Measurements from ENCODE around the gene MEGF6. TPM values are rescaled to one million over a fixed set of nuclear protein-coding genes. Genes with fewer than 3 reads are reported as not detected.

Gene MEGF6
- total RNA-seq, 1 donor from 2014 or later, result 209 TPM

DNA sequence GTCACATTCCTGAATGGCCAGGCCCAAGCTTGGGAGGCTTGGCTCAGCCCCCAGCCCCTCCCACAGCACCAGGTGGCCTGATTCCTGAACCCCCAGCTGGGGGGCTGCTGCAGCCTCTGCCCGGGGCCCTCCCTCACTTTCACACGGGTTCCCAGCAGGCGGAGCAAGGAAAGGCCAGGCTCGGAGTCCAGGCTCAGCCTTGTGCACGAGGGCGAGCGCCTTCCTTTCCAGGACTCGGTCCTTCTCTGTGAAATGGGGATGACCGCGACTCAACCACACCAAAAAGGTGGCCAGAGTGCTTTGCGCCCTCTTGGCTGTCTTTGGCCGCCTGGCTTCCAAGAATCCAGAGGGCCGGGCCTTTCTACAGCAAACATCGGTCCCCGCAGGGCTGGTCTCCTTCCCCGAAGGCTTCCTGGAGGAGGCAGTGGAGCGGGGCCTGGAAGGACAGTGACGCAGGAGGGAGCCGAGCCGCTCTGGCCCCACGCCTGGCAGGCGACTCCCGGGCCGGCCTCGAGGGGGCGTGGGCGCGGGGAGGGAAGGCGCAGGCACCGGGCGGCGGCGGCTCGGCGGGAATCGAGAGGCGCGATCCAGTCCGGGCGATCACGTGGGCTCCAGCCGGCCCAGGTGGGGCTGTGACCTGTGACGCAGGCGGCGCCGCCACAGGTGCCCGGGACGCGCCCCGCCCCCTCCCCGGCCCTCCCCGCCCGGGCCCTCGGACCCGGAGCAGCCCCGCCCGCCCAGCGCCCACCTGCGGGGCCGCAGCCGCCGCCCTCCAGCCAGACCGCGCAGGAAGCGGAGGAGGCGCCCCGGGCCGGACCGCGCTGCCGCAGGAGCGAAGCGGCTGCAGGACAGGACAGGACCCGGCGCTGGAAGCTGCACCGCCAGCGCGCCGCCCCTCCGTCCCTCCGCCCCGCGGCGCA is 157.2 kb downstream of the MEGF6 start, which contains the start of gene ARHGEF16:
Gene ARHGEF16 (plus strand): TSS at position 775 of the 920 bp plus-strand sequence. CDS start 8,420 bp downstream, outside the sequence.
- no peak within 1 kb of the TSS for H3K27ac Mint-ChIP-seq
- no peaks in the 10 kb centered on the region for H3K36me3 Mint-ChIP-seq
- TF ChIP-seq, protein P1, sequence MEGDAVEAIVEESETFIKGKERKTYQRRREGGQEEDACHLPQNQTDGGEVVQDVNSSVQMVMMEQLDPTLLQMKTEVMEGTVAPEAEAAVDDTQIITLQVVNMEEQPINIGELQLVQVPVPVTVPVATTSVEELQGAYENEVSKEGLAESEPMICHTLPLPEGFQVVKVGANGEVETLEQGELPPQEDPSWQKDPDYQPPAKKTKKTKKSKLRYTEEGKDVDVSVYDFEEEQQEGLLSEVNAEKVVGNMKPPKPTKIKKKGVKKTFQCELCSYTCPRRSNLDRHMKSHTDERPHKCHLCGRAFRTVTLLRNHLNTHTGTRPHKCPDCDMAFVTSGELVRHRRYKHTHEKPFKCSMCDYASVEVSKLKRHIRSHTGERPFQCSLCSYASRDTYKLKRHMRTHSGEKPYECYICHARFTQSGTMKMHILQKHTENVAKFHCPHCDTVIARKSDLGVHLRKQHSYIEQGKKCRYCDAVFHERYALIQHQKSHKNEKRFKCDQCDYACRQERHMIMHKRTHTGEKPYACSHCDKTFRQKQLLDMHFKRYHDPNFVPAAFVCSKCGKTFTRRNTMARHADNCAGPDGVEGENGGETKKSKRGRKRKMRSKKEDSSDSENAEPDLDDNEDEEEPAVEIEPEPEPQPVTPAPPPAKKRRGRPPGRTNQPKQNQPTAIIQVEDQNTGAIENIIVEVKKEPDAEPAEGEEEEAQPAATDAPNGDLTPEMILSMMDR (IDR thresholded peaks at IDR 0.05; ENCODE audit: unreplicated experiment), result peak; percentile 49
- H3K27me3 Mint-ChIP-seq (ENCODE audit: low read depth), result peaks cover 8% of the 10 kb centered on the region
- H3K4me1 Mint-ChIP-seq, result peaks cover 21% of the 10 kb centered on the region
- peak; percentile 47 to 76 for DNase-seq (ENCODE audit: low spot score in 2 of 2, unreplicated experiment in 2 of 2)
- H3K4me3 Mint-ChIP-seq, result peak within 1 kb of the TSS; percentile 73
- H3K9me3 Mint-ChIP-seq, result no peaks in the 10 kb centered on the region

DNA sequence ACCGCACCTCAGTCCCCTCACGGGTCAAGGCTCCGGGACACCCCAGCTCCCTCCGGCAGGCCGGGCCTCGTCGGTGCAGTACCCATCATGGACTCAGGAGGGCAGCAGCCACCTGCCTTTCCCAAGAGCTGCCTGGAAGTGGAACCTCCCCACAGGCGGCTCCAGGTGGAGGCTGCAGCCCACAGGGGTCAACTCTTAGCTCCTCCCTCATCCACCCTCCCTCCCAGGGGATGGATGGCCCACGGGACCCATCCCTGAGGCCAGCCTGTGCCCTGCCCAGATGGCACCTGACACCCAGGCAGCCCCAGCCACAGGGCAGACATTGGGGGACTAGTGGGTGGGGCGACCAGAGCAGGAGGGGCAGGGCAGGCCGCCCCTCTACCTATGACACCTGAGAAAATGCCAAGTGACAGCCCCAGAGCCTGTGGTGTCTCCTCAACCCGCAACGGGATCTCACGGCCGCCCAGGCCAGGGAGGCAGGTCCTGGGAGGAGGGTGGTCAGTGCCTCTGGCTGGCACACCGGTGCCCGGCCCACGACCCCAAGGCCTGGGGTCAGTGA is 158.0 kb downstream of the MEGF6 start:
- DNase-seq (ENCODE audit: low spot score in 2 of 2, unreplicated experiment in 2 of 2), result peak; percentile 55 to 92
- Mint-ChIP-seq H3K27ac (peak overlapping the region; percentile 82), H3K36me3 (no peaks in the 10 kb centered on the region), H3K4me1 (peaks cover 12% of the 10 kb centered on the region), H3K27me3 (ENCODE audit: low read depth) (peaks cover 13% of the 10 kb centered on the region), H3K4me3 (peak overlapping the region; percentile 66), H3K9me3 (no peaks in the 10 kb centered on the region)
- TF ChIP-seq, protein P1 (IDR thresholded peaks at IDR 0.05; ENCODE audit: unreplicated experiment), result peak; percentile 92

DNA sequence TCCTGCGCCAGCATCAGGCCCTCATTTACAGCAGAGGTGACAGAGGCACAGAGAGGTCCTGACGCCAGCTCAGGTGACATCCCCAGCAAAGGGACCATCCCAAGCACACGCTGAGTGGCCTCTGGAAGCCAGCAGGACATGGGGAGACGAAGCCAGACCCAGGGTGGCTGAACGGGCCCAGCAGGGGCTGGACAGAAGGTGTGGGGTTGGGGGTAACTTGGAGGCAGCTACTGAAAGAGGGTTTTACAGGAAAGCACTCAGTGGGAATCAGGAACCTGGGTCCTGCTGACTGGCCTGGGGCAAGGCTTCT is 158.5 kb downstream of the MEGF6 start:
- H3K27me3 Mint-ChIP-seq (ENCODE audit: low read depth), result peaks cover 17% of the 10 kb centered on the region
- DNase-seq (ENCODE audit: low spot score in 2 of 2, unreplicated experiment in 2 of 2), result no peak
- no peak overlapping the region for H3K27ac Mint-ChIP-seq
- peaks cover 9% of the 10 kb centered on the region for H3K4me1 Mint-ChIP-seq
- TF ChIP-seq, protein P1 (IDR thresholded peaks at IDR 0.05; ENCODE audit: unreplicated experiment), result no peak
- H3K9me3 Mint-ChIP-seq, result peaks cover 4% of the 10 kb centered on the region
- H3K4me3 Mint-ChIP-seq, result no peak overlapping the region
- no peaks in the 10 kb centered on the region for H3K36me3 Mint-ChIP-seq

DNA sequence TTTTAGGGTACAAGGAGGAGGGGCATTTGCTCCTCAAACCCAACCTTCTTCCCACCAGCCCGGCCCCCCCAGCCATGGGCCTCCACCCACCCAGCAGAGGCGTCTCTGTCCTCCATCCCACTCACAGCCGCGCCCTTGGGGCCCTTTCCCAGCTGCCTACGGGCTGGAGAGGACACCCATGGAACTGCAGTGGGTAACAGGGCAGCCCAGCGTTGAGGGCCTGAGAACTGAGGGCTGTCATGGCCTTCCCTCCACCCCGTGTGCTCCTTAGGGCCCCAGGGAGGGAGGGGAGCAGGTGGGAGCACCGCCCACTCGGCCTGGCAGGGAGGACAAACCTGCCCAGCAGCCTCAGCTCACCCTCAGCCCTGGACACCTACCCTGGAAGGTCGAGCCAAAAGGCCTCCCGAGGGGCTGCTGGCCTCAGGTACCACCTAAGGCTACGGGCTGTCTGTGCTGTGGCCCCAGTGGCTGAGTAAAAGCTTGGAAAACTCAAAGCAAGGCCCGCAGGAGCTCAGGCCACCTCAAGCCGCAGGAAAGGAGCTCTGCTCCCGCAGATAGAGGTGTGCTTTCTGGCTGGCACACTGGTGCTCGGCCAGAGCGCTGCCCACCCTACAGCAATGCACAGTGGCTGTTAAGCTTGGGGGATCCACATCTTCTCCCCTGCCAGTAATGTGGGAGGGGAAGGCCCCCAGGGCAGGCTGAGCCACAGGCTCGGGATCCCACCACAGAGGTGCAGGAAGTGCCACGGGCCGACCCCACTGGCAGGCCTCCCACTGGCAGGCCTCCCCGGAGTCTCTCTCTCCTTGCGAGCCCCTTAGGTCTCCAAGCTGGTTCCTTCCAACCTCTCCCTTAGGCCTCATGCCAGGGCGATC is 159.1 kb downstream of the MEGF6 start:
- H3K27me3 Mint-ChIP-seq (ENCODE audit: low read depth), result peaks cover 17% of the 10 kb centered on the region
- no peak for DNase-seq (ENCODE audit: low spot score in 2 of 2, unreplicated experiment in 2 of 2)
- H3K4me3 Mint-ChIP-seq, result no peak overlapping the region
- peaks cover 6% of the 10 kb centered on the region for H3K4me1 Mint-ChIP-seq
- no peak overlapping the region for H3K27ac Mint-ChIP-seq
- peaks cover 10% of the 10 kb centered on the region for H3K9me3 Mint-ChIP-seq
- H3K36me3 Mint-ChIP-seq, result no peaks in the 10 kb centered on the region
- TF ChIP-seq, protein P1 (IDR thresholded peaks at IDR 0.05; ENCODE audit: unreplicated experiment), result no peak

DNA sequence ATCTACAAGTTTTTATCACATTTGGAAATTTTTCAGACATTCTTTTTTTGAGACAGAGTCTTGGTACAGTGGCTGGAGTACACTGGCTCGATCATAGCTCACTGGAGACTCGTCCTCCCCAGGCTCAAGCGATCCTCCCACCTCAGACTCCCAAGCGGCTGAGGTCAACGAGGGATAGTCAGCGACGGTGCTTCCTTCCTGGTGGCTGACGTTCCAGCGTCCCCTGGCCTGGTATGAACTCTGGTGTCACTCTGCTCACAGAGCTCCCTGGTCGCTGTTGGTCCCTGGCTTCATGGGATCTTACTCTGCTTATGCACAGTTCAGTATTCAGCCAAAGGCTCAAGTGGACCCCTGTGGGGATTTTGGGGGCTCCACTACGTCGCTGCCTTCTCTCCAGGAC is 160.3 kb downstream of the MEGF6 start:
- Mint-ChIP-seq H3K9me3 (peaks cover 16% of the 10 kb centered on the region), H3K27me3 (ENCODE audit: low read depth) (peaks cover 17% of the 10 kb centered on the region), H3K36me3 (no peaks in the 10 kb centered on the region), H3K4me3 (no peak overlapping the region), H3K4me1 (peaks cover 4% of the 10 kb centered on the region), H3K27ac (no peak overlapping the region)
- TF ChIP-seq, protein P1 (IDR thresholded peaks at IDR 0.05; ENCODE audit: unreplicated experiment), result no peak
- DNase-seq (ENCODE audit: low spot score in 2 of 2, unreplicated experiment in 2 of 2), result no peak
